Stimulated activated CD4-positive, alpha-beta T cell treated with anti-CD3 and anti-CD28 coated beads, TNF-alpha, amount 100 ng/mL, for 24 hours (primary cell): ENCODE measurements around the gene PDE10A.

Source experiments
- DNase-seq, 3 experiments: peaks; one replicate each; pipeline ENCODE4 v3.0.0-alpha.2; 2020; ENCODE audit warnings: low read depth in 3 of 3

PDE10A gene

DNA sequence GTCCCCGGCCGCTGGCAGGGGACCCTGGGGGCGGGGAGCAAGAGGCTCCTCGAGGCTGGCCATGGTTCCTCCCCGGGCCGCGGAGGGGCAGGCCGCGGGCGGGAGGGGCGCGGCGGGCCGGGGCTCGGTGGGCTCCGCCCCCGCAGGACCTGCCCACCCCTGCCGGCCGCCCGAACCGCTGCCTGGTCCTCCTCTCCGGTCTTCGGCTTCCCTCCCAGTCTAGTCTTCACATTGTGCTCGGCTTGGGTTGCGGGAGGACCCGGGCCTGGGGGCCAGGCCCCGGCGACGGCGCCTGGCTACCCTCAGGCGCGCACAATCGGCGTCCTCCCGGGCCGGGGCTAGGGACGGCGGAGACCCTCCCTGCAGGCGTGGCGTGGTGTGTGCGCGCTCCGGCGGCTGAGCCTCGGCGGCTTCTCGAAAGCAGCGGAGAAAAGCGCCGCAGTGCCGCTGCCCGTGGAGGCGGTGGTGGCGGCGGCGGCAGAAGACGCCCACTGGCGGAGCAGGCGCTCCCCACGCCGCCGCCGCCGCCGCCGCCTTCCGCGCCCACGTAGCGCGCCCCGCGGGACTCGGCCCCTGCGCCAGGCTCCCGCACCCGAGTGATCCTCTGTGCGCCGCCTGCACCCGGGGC is at the start of gene PDE10A:
PDE10A (minus strand) TSS at position 493 of the 628 bp plus-strand sequence; CDS start at position 63, 430 bp downstream.
- no peak for DNase-seq

DNA sequence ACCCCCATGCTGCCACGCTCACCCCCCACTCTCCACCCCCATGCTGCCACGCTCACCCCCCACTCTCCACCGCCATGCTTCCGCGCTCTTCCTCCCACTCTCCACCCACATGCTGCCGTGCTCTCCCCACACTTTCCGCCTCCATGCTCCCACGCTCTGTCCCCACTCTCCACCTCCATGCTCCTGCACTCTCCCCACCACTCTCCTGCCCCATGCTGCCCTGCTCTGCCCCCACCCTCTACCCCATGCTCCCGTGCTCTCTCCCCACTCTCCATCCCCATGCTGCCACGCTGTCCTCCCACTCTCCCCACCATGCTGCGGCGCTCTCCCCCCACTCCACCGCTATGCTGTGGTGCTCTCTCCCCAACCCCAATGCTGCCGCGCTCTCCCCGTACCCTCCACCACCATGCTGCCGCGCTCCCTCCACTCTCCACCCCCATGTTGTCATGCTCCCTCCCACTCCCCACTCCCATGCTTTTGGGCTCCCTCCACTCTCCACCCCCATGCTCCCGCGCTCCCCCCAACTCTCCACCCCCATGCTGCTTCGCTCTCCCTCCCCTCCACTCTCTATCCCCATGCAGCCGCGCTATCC is 46.0 kb upstream of the PDE10A start:
- no peak for DNase-seq

DNA sequence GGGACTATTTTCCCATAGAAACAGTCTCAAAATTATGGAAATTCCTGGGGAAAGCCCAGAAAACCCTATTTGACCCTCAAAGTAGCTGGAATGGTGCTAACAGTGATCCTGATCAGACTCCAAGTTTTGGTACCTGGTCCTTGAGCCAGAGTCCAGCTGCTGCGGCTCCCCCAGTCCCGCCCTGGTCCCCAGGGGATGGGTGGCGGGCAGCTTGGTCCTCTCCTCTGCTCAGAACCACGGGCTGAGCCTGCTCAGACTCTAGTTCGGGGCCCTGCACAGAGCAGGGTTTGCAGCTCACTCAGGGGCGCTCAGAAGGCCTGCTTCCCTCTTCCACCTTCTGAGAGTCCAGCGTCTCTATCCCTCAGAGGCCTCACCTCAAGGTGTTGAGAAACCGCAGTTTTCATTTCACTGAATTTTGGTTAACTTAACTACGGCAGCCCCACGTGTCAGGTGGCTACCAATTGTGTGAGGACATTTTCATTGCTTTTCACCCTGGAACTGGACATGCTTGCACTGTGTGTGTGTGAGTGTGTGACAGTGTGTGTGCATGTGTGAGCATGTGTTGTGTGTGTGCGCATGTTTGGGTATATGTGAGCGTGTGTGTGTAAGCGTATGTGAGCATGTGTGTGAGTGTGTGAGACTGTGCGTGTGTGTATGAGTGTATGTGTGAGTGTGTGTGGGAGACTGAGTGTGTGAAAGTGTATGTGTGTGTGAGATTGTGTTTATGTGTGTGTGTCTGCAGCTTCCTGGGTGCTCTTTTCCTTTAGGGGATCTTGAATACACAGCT is 44.2 kb upstream of the PDE10A start:
- no peak for DNase-seq

DNA sequence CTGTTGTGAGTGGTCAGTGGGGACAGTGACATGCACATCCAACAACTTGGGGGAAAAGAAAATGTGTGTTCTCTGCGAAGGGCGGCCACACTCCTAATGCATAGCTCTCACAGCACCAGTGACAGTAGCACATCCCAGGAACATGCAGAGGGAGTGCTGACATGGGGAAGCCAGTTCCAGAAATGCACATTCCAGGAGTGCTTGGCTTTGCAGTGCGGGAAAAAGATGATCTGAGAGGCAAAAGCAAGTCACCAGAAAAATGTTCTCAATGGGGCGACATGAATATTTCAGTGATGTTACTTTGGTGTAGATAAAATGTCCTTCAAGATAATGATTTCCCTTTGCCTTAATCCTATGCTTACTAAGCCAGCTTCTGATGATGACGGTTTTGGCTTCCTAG is 42.9 kb upstream of the PDE10A start:
- DNase-seq, result no peak

DNA sequence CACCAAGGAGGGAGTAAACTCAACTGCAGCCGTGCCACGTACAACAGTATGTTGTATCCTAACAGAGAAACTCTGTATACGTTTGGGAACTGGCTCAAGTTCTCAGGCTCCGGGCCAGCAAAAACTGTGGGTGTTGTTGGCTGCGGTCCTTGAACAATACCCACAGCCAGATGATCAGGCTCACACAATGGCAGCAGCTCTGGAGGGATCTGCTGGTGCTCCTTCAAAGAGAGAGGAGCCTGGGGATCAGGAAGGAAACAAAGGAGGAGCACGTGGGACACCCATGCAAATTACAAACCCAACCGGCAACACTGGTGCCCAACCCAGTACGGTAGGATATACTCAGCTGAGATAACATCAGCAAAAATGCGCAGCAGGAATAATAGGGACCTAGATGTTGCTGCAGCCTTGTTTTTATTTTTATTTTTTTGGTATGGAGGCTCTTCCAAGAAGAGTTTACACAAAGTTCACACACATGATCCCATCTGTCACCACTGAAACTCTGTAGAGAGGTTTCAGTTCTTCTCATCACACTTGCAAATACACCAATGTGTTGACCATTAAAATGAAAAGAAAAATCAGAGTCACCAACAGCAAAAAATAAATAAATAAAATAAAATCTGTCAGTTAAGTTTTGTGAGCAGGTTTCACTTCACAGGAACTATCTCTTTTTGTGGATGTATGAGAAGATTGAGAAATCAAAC is 41.2 kb upstream of the PDE10A start:
- DNase-seq, result no peak

DNA sequence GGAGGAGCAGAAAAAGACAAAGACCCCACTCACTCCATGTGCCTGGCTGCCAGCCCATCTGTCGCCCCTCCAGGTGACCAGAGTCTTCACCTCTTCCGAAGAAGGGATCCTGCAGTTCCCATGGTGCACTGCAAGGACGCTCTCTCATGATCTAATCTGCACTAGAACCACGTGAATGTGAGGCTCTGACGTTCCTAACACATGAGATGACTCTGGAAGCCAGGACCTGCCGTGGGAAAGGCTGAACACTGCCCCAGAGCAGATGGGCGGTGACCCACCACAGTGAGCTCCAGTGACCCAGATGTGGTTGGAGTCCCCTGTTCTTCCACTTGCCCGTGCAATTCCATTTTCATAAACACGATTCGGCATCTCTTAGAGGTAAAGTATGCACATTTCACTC is 39.6 kb upstream of the PDE10A start:
- DNase-seq, result no peak

- no peak for DNase-seq
Measured at GRCh38 chr6:165701564-165702354, 38.7 kb upstream of the PDE10A start.

DNA sequence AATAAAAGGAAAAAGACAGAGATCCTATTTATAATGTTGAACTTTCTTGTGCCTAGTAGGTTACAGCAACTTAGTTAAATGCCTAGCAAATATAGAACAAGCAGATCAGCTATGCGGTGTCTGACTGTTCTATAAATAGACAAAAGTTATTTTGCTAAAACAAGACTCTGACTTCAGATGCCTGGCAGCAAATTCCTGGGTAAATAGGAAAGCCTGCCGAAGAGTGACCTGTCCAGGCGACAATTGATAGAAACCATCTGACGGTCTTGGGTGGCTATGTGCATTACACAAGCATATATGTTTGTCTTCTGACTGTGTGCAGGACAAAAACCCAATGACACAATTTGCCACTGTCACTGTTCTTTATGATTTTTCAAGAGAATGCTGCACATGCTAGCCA is 38.0 kb upstream of the PDE10A start:
- no peak for DNase-seq

DNA sequence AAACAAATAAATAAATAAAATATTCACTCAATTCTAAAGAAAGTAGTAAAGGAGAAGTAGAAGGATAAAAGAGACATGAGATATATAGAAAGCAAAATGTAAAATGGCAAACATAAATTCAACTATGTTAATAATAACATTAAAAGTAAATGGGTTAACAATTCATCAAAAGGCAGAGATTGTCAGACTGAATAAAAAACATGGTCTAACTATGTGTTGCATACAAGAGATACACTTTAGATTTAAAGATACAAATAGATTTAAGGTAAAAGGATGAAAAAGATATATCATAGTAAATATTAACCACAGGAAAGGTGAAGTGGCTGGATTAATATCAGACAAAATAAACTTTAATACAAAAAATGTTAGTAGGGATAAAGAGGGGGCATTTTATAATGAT is 35.8 kb upstream of the PDE10A start:
- no peak for DNase-seq

DNA sequence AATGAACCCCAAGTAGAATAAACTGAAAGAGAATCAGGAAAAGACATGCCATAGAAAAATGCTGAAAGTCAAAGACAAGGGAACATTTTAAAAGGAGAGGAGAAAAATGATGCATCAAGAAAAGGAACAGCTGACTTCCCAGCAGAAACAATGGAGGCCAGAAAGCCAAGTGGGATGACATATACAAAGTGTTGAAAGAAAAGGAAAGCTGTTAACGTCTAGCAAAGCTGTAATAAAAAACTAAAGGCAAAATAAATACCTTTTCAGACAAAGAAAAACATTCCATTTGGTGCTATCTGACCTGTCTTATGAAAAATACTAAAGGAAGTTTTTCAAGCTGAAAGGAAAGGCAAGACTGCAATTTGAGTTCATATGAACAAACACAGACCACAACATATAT is 34.1 kb upstream of the PDE10A start:
- DNase-seq, result no peak

DNA sequence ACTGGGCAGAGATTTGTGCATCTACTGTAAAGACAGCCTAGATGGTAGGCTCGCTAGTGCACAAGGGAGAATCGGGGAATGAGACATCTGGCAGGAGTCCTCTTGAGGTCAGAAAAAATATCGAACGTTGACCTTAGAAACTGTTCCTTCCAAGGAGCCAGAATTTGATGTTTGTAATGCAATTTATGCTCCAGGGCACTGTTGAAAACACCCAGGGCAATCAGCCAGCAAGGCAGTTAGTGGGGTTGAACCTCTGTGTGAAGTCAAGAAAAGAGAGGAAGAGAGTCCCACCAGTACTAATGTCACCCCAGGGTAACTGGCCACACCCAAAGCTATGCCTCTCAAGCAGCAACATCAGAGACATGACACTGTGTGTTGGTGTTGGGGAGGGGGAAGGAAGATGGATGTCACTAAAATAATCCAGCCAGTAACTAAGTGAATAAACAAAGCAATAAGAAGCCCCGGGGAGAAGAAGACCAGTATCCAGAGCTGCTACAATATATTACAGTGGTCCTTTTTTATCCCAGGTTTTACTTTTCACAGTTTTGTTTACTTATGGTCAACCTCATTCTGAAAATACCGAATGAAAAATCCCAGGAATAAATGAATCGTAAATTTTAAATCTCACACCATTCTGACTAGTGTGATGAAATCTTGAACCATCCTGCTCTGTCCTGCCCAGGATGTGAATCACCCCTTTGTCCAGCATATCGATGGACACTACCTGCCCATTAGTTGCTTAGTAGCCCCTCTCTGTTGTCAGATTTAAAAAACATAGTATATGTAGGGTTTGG is 32.9 kb upstream of the PDE10A start:
- DNase-seq, result no peak

DNA sequence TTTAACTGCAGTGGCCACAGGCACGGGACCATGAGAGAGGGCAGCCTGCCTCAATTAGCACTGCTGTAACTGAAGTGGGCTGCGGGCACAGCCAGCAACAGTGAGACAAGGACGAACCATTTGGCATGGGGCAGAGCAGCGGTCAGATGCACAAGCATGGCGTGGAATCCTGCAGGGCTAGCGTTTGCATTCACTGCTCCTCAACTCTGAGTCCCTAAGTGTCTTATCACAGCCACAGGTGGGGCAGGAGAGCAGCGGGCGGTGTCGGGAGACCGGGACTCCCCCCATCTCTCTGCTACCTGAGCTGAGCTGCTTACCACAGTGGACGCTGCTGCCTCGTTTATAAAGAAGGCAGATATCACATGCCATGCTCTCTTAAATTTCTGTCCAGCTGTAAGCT is 31.3 kb upstream of the PDE10A start:
- no peak for DNase-seq

DNA sequence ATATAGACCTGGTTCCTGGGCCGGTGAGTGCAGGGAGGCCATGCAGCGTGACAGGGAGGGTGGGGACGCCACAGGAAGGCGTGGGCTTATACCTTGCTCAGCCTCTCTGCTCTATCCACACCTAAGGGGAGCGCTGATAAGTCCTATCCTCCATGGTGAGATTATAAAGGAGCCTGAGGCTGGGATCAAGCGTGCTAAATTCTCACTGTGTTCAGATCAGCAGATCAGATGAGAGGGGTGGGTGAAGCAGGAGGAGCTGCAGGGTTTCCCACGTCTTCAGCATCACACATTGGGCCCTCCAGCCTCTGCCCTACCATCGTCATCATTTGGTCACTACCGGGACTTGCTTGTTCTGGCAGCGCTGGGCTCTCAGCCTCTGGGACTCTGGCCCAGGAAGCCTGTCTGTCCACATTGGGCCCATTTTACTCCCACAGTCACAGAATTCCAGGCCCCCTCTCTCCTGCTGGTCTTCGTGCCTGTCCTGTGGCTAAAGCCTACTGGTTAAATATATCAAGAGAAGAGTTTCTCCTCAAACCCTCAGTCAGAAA is 29.1 kb upstream of the PDE10A start:
- DNase-seq, result no peak

GRCh38 chr6:165689699-165690098 is 26.7 kb upstream of the PDE10A start:
- no peak for DNase-seq

DNA sequence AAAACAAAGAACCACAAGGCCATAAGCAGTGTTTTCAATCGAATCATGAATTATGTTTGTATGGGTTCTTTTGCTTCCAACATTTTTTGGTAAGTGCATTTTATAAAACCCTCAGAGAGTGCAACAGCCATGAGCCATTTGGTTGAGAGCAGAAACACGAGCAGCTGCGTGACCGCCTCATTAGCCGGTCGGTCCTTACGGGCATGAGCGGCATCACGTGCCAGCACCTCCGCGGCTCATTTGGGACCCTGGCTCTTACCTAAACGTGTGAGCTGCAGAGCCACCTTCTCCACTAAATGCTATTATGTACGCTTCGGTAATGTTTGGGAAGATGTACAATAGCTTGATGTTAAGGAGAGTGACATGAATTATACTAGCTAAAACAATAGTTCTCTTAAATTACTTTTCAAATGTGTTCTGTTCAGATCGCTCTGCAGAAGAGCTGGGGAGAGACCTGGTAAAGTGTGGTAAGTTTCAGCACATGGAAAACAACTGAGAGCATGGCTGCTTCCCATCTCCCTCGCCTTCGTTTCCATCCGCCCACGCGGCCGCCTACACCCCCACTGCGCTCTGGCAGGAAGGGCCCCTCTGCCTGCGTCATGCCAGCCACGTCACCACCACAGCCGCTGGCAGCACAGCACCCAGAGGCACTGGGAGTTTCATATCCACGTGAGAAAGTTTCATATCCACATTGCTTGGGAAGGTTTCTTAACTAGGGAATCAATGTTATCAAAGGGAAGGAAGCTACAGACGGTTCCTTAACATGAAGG is 23.7 kb upstream of the PDE10A start:
- no peak for DNase-seq

- DNase-seq, result no peak
Measured at GRCh38 chr6:165685302-165685701, 22.3 kb upstream of the PDE10A start.

DNA sequence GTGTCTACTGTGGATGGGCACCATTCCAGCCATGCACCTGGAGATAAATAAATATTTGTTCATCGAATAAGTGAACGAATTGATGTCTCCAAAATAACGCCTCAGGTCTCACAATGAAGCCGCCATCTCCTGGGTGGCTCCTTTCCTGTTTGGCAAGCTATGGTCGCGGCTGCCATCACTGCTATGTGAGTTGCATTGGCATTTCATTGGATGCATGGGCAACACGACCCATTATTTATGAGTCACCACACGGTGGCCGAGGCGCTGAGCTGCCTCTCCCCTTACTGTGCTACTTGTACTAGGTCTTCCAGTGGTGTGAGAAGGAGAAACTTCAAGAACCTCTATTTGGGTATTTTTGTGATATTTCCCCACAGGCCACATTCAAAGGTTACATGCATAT is 21.3 kb upstream of the PDE10A start:
- no peak for DNase-seq

DNA sequence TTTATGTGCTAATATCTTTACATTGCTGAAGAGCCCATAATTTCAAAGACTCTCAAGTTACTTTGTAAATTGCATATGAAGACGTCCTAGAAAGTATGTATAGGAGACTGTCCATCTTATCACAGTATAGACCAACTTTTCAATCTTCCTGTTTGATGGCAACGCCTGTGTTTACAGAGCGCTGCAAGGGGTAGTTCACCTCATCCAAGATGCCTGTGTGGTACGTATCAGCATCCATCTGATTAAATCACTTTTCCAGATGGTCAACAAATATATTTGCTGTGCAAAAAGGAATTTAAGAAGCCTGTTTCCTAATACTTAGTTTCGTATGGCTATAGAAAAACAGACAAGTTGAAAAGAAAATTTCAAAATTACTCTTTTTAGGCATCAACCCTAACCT is 17.9 kb upstream of the PDE10A start:
- DNase-seq, result no peak

DNA sequence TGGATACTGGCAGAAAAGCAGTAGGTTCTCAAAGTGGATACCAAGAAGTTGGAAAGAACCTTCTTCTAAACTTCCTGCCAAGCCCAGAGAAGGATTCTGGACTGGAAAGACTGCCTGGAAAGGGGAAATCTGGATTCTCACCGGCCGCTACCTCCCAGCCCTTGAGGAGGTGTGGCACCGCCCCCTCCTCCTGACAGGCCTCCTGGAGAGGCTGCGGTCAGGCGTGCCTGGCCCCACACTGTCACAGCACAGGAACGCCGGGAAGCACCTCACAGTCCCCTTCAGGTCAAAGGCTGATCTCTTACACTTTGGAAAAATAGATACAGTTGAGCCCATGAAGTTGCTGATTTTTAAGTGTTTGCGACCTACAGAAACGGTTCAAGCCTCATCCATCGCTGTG is 16.3 kb upstream of the PDE10A start:
- DNase-seq, result no peak

- DNase-seq, result no peak
Measured at GRCh38 chr6:165678904-165679303, 15.9 kb upstream of the PDE10A start.
